Measurements from ENCODE around the gene MOB3B. TPM values are rescaled to one million over a fixed set of nuclear protein-coding genes. Genes with fewer than 3 reads are reported as not detected.

Gene MOB3B
- total and polyA plus RNA-seq, 10 of the 15 experiments (the other 5 are each of a cell fraction or from before 2014, with no cell fraction given): 0.44 to 2.7 (median 0.91) TPM

- TF ChIP-seq ELK1 (IDR thresholded peaks at IDR 0.05; ENCODE audit: low read depth, low read length) (no peak), SREBF1 (IDR thresholded peaks at IDR 0.05; ENCODE audit: low read length) (no peak), HDGF (IDR thresholded peaks at IDR 0.05) (no peak), SMAD5 (IDR thresholded peaks at IDR 0.05; ENCODE audit: low read depth) (no peak), SMAD1 (IDR thresholded peaks at IDR 0.05; ENCODE audit: low read depth, partially characterized antibody) (no peak), SP1 (IDR thresholded peaks at IDR 0.05; ENCODE audit: low read depth, low read length) (no peak), ASH2L (IDR thresholded peaks at IDR 0.05; ENCODE audit: borderline replicate concordance, low read depth) (no peak), ZNF217 (IDR thresholded peaks at IDR 0.05) (no peak)
- TF ChIP-seq, protein P1, sequence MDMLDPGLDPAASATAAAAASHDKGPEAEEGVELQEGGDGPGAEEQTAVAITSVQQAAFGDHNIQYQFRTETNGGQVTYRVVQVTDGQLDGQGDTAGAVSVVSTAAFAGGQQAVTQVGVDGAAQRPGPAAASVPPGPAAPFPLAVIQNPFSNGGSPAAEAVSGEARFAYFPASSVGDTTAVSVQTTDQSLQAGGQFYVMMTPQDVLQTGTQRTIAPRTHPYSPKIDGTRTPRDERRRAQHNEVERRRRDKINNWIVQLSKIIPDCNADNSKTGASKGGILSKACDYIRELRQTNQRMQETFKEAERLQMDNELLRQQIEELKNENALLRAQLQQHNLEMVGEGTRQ (IDR thresholded peaks at IDR 0.05; ENCODE audit: borderline replicate concordance, low read depth, low read length): no peak
Observed at GRCh38 chr9:27337236-27337635, 192.4 kb downstream of the MOB3B start (continued).

- H3K4me2 ChIP-seq (ENCODE audit: control insufficient read depth, insufficient read depth): no peak overlapping the region
- DNase-seq (ENCODE audit: low read depth, low spot score): no peak
- SMC1A ChIA-PET (ENCODE audit: uncharacterized antibody, unreplicated experiment): interaction anchor here (1.2 to 5.4 kb wide), 3 partner anchors 16 to 201 kb away, joined by 4 to 88 read pairs (median 4); partner anchors contain the start of gene MOB3B
- no peaks in the 10 kb centered on the region for H3K4me1 ChIP-seq (ENCODE audit: control insufficient read depth, insufficient read depth, low read length)
- no peaks in the 10 kb centered on the region for H3K79me2 ChIP-seq (ENCODE audit: control insufficient read depth, insufficient read depth, low read length)
- RAD21 ChIA-PET (ENCODE audit: unreplicated experiment): interaction anchor here (1.0 to 5.7 kb wide), 4 partner anchors 29 to 195 kb away, joined by 3 to 97 read pairs (median 7); partner anchors contain the start of gene MOB3B
- H3K27me3 ChIP-seq (replicated peaks in 1 of 2; ENCODE audit: control insufficient read depth in 2 of 2, insufficient read depth in 2 of 2, low read length in 1 of 2): no peaks in the 10 kb centered on the region
- no peak overlapping the region for H3K4me3 ChIP-seq
- H3K36me3 ChIP-seq (ENCODE audit: control insufficient read depth in 2 of 2, insufficient read depth in 2 of 2, low read length in 1 of 2): no peaks in the 10 kb centered on the region
- H3K9ac ChIP-seq (ENCODE audit: control insufficient read depth, insufficient read depth, low read length): no peak overlapping the region
- H4K20me1 ChIP-seq (ENCODE audit: control insufficient read depth, insufficient read depth): no peaks in the 10 kb centered on the region
- BruUV-seq (replicated peaks): no TSS peak
- no peak overlapping the region for H3K27ac ChIP-seq (ENCODE audit: control insufficient read depth, insufficient read depth)
- no peak for FAIRE-seq
- 81% methylated on average over 10 of the region's 10 CpGs for WGBS (ENCODE audit: insufficient coverage, insufficient replicate concordance, low lambda C conversion rate, missing lambda C conversion rate)
- in situ Hi-C loops (cut with MboI): no loop called here
- no peak overlapping the region for H2AFZ ChIP-seq (ENCODE audit: control insufficient read depth, low read depth, low read length)
- no peaks in the 10 kb centered on the region for H3K9me3 ChIP-seq (replicated peaks; ENCODE audit: control insufficient read depth, insufficient read depth, low read length)
- intact Hi-C loops (cut with micrococcal nuclease; ENCODE audit: unreplicated experiment): loop anchor here (10.0 kb wide), 1 partner anchor 738 kb away; no protein-coding TSS in a partner anchor
- ATAC-seq: no peak
- CTCF ChIA-PET: interaction anchor here (0.9 to 3.3 kb wide), 6 partner anchors 188 to 211 kb away, joined by 3 to 18 read pairs (median 7); partner anchors contain the start of gene MOB3B
- POLR2A ChIA-PET: interaction anchor here (0.7 kb wide), 1 partner anchor 193 kb away, joined by 3 read pairs; the partner anchor contains the start of gene MOB3B
- TF ChIP-seq ZBTB11 (CRISPR knock-in tag; IDR thresholded peaks at IDR 0.05) (no peak), STAT1 (conservative IDR thresholded peaks at IDR 0.05) (no peak), KAT2A (conservative IDR thresholded peaks at IDR 0.05; ENCODE audit: control insufficient read depth, low read depth, low read length) (no peak), SREBF1 (IDR thresholded peaks at IDR 0.05; ENCODE audit: low read length) (no peak), IRF3 (IDR thresholded peaks at IDR 0.05) (no peak), RAD21 (IDR thresholded peaks at IDR 0.05; ENCODE audit: insufficient read depth, low read depth, low read length) (no peak)
- TF ChIP-seq, protein P2, sequence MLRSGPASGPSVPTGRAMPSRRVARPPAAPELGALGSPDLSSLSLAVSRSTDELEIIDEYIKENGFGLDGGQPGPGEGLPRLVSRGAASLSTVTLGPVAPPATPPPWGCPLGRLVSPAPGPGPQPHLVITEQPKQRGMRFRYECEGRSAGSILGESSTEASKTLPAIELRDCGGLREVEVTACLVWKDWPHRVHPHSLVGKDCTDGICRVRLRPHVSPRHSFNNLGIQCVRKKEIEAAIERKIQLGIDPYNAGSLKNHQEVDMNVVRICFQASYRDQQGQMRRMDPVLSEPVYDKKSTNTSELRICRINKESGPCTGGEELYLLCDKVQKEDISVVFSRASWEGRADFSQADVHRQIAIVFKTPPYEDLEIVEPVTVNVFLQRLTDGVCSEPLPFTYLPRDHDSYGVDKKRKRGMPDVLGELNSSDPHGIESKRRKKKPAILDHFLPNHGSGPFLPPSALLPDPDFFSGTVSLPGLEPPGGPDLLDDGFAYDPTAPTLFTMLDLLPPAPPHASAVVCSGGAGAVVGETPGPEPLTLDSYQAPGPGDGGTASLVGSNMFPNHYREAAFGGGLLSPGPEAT (IDR thresholded peaks at IDR 0.05; ENCODE audit: low read depth): no peak
Observed at GRCh38 chr9:27336829-27337228, 192.8 kb downstream of the MOB3B start.

All from GM12878 (cell line).